Measurements from ENCODE around the gene XYLB.

DNA sequence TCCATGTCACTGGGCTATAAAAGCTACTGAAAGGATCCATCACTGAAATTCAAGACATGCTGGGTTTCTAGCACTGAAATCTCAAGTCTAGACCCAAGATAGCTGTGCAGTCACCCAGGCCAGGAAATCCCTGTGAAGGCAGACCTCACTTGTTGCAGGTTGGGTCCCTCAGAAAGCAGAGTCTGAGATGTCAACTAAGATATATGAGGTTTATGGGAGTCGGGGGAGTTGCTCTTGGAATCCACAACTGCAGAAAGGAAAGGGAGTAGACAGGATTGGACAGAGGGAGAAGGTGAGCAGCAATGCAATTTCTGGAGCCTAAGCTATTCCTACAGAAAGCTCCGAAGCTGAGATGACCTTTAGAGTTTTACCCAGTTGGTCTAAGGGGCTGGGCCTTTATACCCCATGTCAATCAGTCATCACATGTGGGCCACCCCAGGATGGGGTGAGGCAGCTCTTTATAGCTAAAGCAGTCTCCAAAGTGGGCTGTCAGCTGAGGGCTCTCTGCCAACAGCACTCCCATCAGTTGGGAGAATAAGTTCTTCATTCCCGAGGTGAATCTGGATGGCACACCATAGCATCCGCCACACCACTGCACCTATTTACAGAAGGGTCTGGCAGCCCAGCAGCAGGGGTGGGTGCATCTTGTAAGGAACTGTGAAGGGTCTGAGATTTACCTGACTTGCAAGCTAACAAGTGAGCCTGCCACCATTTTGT, 54.8 kb downstream of the XYLB start:
- TF ChIP-seq CTCF (IDR thresholded peaks at IDR 0.05) (no peak), POLR2A (IDR thresholded peaks at IDR 0.05) (no peak)
